H1 (cell line): ENCODE results near the gene NPR2. TPM values are rescaled to one million over a fixed set of nuclear protein-coding genes. Genes with fewer than 3 reads are reported as not detected.
A peak's percentile ranks its signal among the peaks of the same experiment; 100 is the strongest.

Source experiments
- CTCF ChIA-PET: fragments of 300-600 bp; sonication (Branson Sonifier 250); formaldehyde crosslinking; loops from one replicate; lab custom pipeline; 2021; ENCODE audit not compliant: partially characterized antibody; lab: Charles Lee
- POLR2A ChIA-PET: fragments of 300-600 bp; sonication (Branson Sonifier 250); formaldehyde crosslinking; loops from one replicate; lab custom pipeline; 2021; ENCODE audit warnings: inconsistent platforms; ENCODE audit not compliant: partially characterized antibody; lab: Charles Lee
- DNase-seq, 2 experiments: peaks; one replicate each; pipeline versions ENCODE4 v3.0.0 to v3.0.0-alpha.2; 2010 to 2022; ENCODE audit warnings: low spot score in 2 of 2, low read depth in 1 of 2, mixed read lengths in 1 of 2
- FAIRE-seq: peaks from 2 replicates; lab custom pipeline; 2011; peaks lifted over from hg19 to GRCh38; lab: Jason Lieb, UNC
- H2AFZ ChIP-seq: 2 replicates; pipeline ENCODE4 v1.8.1; 2012; ENCODE audit warnings: low read length, inconsistent platforms
- H2AK5ac ChIP-seq: 2 replicates; pipeline ENCODE4 v1.6.1; 2013; ENCODE audit warnings: low read depth, low read length
- H2BK120ac ChIP-seq: replicated peaks from 2 replicates; pipeline ENCODE3; 2013; ENCODE audit warnings: low read depth, low read length, inconsistent platforms
- H2BK12ac ChIP-seq: 2 replicates; pipeline ENCODE4 v1.6.1; 2013; ENCODE audit warnings: low read depth, low read length
- H2BK15ac ChIP-seq: 2 replicates; pipeline ENCODE4 v1.6.1; 2013; ENCODE audit warnings: low read length
- H2BK20ac ChIP-seq: 2 replicates; pipeline ENCODE4 v1.6.1; 2013; ENCODE audit warnings: low read length
- H2BK5ac ChIP-seq: 2 replicates; pipeline ENCODE4 v1.6.1; 2013; ENCODE audit warnings: low read depth, low read length
- H3K14ac ChIP-seq: 2 replicates; pipeline ENCODE4 v1.6.1; 2013; ENCODE audit warnings: inconsistent platforms; ENCODE audit not compliant: insufficient read length
- H3K18ac ChIP-seq: 2 replicates; pipeline ENCODE4 v1.6.1; 2013; ENCODE audit warnings: low read length; ENCODE audit errors: extremely low read depth
- H3K23ac ChIP-seq: 2 replicates; pipeline ENCODE4 v1.6.1; 2013; ENCODE audit warnings: inconsistent platforms; ENCODE audit not compliant: insufficient read length
- H3K23me2 ChIP-seq: 2 replicates; pipeline ENCODE4 v1.6.1; 2013; ENCODE audit warnings: low read depth, low read length
- H3K27ac ChIP-seq: 2 replicates; pipeline ENCODE4 v1.6.1; 2011; ENCODE audit warnings: low read depth, low read length, inconsistent platforms
- H3K27me3 ChIP-seq, 4 experiments: replicated peaks in 1 of 4; 1 replicate in 1 of 4; 2 replicates in 3 of 4; pipeline versions ENCODE4 v1.6.1 to v1.8.1; 2011 to 2013; ENCODE audit warnings: low read length in 3 of 4, mild to moderate bottlenecking in 3 of 4, inconsistent platforms in 2 of 4, mixed read lengths in 2 of 4, moderate library complexity in 1 of 4; ENCODE audit not compliant: control insufficient read depth in 3 of 4, insufficient read depth in 3 of 4; ENCODE audit errors: extremely low read depth in 1 of 4
- H3K36me3 ChIP-seq, 4 experiments: 2 replicates each; pipeline versions ENCODE4 v1.6.1 to v1.8.1; 2011 to 2013; ENCODE audit warnings: mild to moderate bottlenecking in 4 of 4, low read length in 3 of 4, moderate library complexity in 2 of 4, control low read depth in 1 of 4, inconsistent platforms in 1 of 4; ENCODE audit not compliant: insufficient read depth in 4 of 4, control insufficient read depth in 2 of 4
- H3K4ac ChIP-seq: replicated peaks from 2 replicates; pipeline ENCODE3; 2013; ENCODE audit warnings: low read length, low read depth, mixed read lengths, inconsistent platforms; ENCODE audit not compliant: insufficient read length
- H3K4me1 ChIP-seq, 4 experiments: replicated peaks in 1 of 4; 1 replicate in 1 of 4; 2 replicates in 3 of 4; pipeline versions ENCODE4 v1.6.1 to v1.8.1; 2011 to 2013; ENCODE audit warnings: low read length in 3 of 4, inconsistent platforms in 2 of 4, mixed read lengths in 1 of 4; ENCODE audit not compliant: insufficient read depth in 4 of 4, control insufficient read depth in 3 of 4
- H3K4me2 ChIP-seq, 2 experiments: 2 replicates each; pipeline versions ENCODE4 v1.6.1 to v1.8.1; 2011 to 2013; ENCODE audit warnings: low read depth in 2 of 2, low read length in 2 of 2, control low read depth in 1 of 2, inconsistent platforms in 1 of 2, mild to moderate bottlenecking in 1 of 2; ENCODE audit not compliant: insufficient read depth in 1 of 2
- H3K4me3 ChIP-seq, 4 experiments: fragments of 200-600, 300-600 bp in 1 of 4; sonication (generic), shearing (Covaris generic), sonication (Bioruptor Twin) in 1 of 4; 2 replicates each; pipeline versions ENCODE4 v1.5.1 to v1.8.1; 2011 to 2016; ENCODE audit warnings: low read length in 4 of 4, low read depth in 3 of 4, control low read depth in 2 of 4, inconsistent platforms in 2 of 4, mild to moderate bottlenecking in 2 of 4, mixed read lengths in 1 of 4, moderate library complexity in 1 of 4; ENCODE audit not compliant: insufficient read depth in 2 of 4; ENCODE audit errors: extremely low read depth in 1 of 4
- H3K56ac ChIP-seq: replicated peaks from 2 replicates; pipeline ENCODE3; 2013; ENCODE audit warnings: low read depth, mild to moderate bottlenecking, mixed read lengths, low read length, inconsistent platforms; ENCODE audit not compliant: insufficient read length
- H3K79me1 ChIP-seq: 2 replicates; pipeline ENCODE4 v1.6.1; 2013; ENCODE audit warnings: low read depth, low read length, control low read depth
- H3K79me2 ChIP-seq, 2 experiments: 2 replicates each; pipeline versions ENCODE4 v1.6.1 to v1.8.1; 2012 to 2013; ENCODE audit warnings: low read length in 2 of 2, mild to moderate bottlenecking in 2 of 2, inconsistent platforms in 1 of 2; ENCODE audit not compliant: insufficient read depth in 2 of 2, control insufficient read depth in 1 of 2
- H3K9ac ChIP-seq, 4 experiments: replicated peaks in 1 of 4; 1 replicate in 1 of 4; 2 replicates in 3 of 4; pipeline versions ENCODE4 v1.6.1 to v1.8.1; 2011 to 2013; ENCODE audit warnings: low read depth in 3 of 4, low read length in 3 of 4, control low read depth in 2 of 4, mild to moderate bottlenecking in 2 of 4, moderate library complexity in 2 of 4, inconsistent platforms in 1 of 4; ENCODE audit errors: extremely low read depth in 1 of 4
- H3K9me3 ChIP-seq, 2 experiments: 2 replicates each; pipeline versions ENCODE4 v1.6.1 to v1.8.1; 2012 to 2013; ENCODE audit warnings: mild to moderate bottlenecking in 2 of 2, moderate library complexity in 2 of 2, control low read depth in 1 of 2, inconsistent platforms in 1 of 2, low read depth in 1 of 2, low read length in 1 of 2, mixed read lengths in 1 of 2; ENCODE audit not compliant: insufficient read depth in 2 of 2
- H4K20me1 ChIP-seq, 2 experiments: replicated peaks in 1 of 2; 2 replicates each; pipeline versions ENCODE3 to v1.8.1; 2011 to 2013; ENCODE audit warnings: inconsistent platforms in 2 of 2, low read length in 2 of 2, mild to moderate bottlenecking in 1 of 2; ENCODE audit not compliant: insufficient read depth in 2 of 2, control insufficient read depth in 1 of 2
- H4K5ac ChIP-seq: 2 replicates; pipeline ENCODE4 v1.6.1; 2013; ENCODE audit warnings: low read length, low read depth, mixed read lengths, inconsistent platforms; ENCODE audit not compliant: insufficient read length
- H4K8ac ChIP-seq: 2 replicates; pipeline ENCODE4 v1.8.0; 2013; ENCODE audit warnings: mild to moderate bottlenecking, moderate library complexity, low read length, inconsistent platforms; ENCODE audit not compliant: insufficient read depth; ENCODE audit errors: extremely low read depth
- H4K91ac ChIP-seq: replicated peaks from 2 replicates; pipeline ENCODE3; 2013; ENCODE audit warnings: low read length, mixed read lengths, inconsistent platforms; ENCODE audit not compliant: insufficient read length
- NRF1 ChIP-seq: IDR thresholded peaks from 2 replicates; pipeline ENCODE4 v1.6.1; 2011; ENCODE audit warnings: mild to moderate bottlenecking, low read depth, low read length, improper control_type of control experiment
- POLR2A ChIP-seq, 2 experiments: IDR thresholded peaks; 1 replicate in 1 of 2; 2 replicates in 1 of 2; pipeline ENCODE4 v1.6.1; 2011; ENCODE audit warnings: low read depth in 2 of 2, low read length in 2 of 2, mild to moderate bottlenecking in 2 of 2; ENCODE audit errors: control extremely low read depth in 1 of 2
- WGBS, 2 experiments: shearing (Covaris generic) in 1 of 2; methylation state at CpG; one replicate each; pipeline versions ENCODE4 v1.1.6 to v1.1.7; 2013 to 2015; ENCODE audit warnings: low lambda C conversion rate in 2 of 2, mixed read lengths in 2 of 2, inconsistent platforms in 1 of 2, low coverage in 1 of 2, missing lambda C conversion rate in 1 of 2; ENCODE audit not compliant: insufficient replicate concordance in 2 of 2, insufficient coverage in 1 of 2, insufficient read length in 1 of 2; ENCODE audit errors: extremely low coverage in 1 of 2, missing lambda C conversion rate in 1 of 2; 5-methylcytosine and 5-hydroxymethylcytosine counted together
- polyA plus RNA-seq, 7 experiments: library from polyadenylated mRNA; depleted of rRNA in 3 of 7; stranded (reverse) in 5 of 7; unstranded in 2 of 7; fragments of >200 nt in 5 of 7; fragments of 200-250 nt in 2 of 7; gene quantifications; 1 replicate in 5 of 7; 2 replicates in 1 of 7; 4 replicates in 1 of 7; pipeline versions ENCODE4 v1.2.1 to v1.2.3, GENCODE V29; 2011 to 2013; ENCODE audit warnings: missing spikeins in 2 of 7, mixed read lengths in 2 of 7
- total RNA-seq: library from RNA; stranded (reverse); fragmentation: NEBNext Ultra II Directional; extraction: Animal tissue kit (Norgen Biotek cat#: 25700); gene quantifications from 2 replicates; pipeline ENCODE4 v1.2.1, GENCODE V29; 2021

Gene NPR2
- total and polyA plus RNA-seq, 2 of the 8 experiments (the other 6 are each of a cell fraction or from before 2014, with no cell fraction given) = 11.0 to 17.0 TPM

DNA sequence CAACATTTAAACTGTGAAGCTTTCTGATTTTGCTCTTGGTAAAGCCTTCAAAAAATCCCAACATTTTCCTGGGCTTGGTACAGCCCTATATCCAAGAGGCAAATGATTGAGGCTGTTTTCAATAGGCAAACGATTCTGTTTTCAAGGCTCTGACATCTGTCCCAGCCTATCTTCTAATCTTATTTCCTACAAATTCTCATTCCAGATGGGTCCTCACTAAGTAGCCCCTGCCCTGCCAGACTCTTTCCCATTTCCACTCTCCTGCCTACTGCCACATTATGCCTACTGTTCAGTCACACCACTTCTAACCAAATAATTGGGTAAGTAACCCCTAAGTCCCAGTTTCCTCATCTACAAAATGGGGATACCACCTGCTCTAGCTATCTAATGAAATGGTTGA lies 45.8 kb upstream of the NPR2 start:
- Histone ChIP-seq H3K4me3 (peak overlapping the region in 1 of 4 experiments; percentile 28; a peak in 1 of 8 replicates), H2BK12ac (no peak overlapping the region), H4K8ac (no peak overlapping the region), H3K23ac (no peak overlapping the region), H3K4me2 (no peak overlapping the region; a peak in 1 of 4 replicates), H3K9ac (no peak overlapping the region), H3K23me2 (peaks cover 11% of the 10 kb centered on the region), H2BK5ac (no peak overlapping the region), H3K4me1 (peaks cover 0 to 19% (median 5%) of the 10 kb centered on the region in 4 experiments; a peak in 5 of 7 replicates), H4K20me1 (peaks cover 15 to 31% of the 10 kb centered on the region in 2 experiments), H3K9me3 (no peaks in the 10 kb centered on the region), H3K14ac (no peak overlapping the region), H3K79me2 (peaks cover 21 to 41% of the 10 kb centered on the region in 2 experiments), H3K18ac (no peak overlapping the region), H2AK5ac (no peak overlapping the region), H4K91ac (no peak overlapping the region), H3K27me3 (no peaks in the 10 kb centered on the region), H3K56ac (no peak overlapping the region), H4K5ac (no peak overlapping the region), H3K79me1 (peaks cover 11% of the 10 kb centered on the region; the same call in 1 of the 2 replicates), H2BK15ac (no peak overlapping the region), H3K4ac (no peak overlapping the region), H2BK120ac (no peak overlapping the region), H2AFZ (no peak overlapping the region), H3K36me3 (peaks cover 9 to 39% (median 31%) of the 10 kb centered on the region in 4 experiments; a peak in 7 of 8 replicates), H2BK20ac (no peak overlapping the region), H3K27ac (no peak overlapping the region)
- WGBS, 2 experiments = 88% methylated on average over 1 of the region's 1 CpG; no CpG with 5 or more reads in 1 of the 2 experiments
- FAIRE-seq (no peak), DNase-seq (no peak)
- ChIA-PET CTCF (interaction anchor here (1.2 to 7.2 kb wide), 5 partner anchors 10 to 49 kb away, joined by 3 to 87 read pairs (median 4); partner anchors contain the start of genes CREB3 and TLN1), POLR2A (interaction anchor here (0.7 to 7.0 kb wide), 4 partner anchors 11 to 54 kb away, joined by 3 to 59 read pairs (median 3); partner anchors contain the start of genes CREB3 and TLN1)
- TF ChIP-seq POLR2A (IDR thresholded peaks at IDR 0.05; ENCODE audit: control extremely low read depth in 1 of 2, low read depth in 2 of 2, low read length in 2 of 2) (no peak), NRF1 (no peak)
